ENCODE measurements around the gene MAMDC4.

- TF ChIP-seq CTCF (IDR thresholded peaks at IDR 0.05; ENCODE audit: low read length) (no peak), EZH2 (IDR thresholded peaks at IDR 0.05; ENCODE audit: borderline replicate concordance, low read length) (no peak)
These were observed 5.6 kb upstream of the MAMDC4 start for GRCh38 chr9:136846376-136847087.

Measured in OCI-LY1 (cell line).